Caco-2 (cell line): ENCODE measurements around the gene PANK2. TPM values are rescaled to one million over a fixed set of nuclear protein-coding genes. Genes with fewer than 3 reads are reported as not detected.
A peak's percentile ranks its signal among the peaks of the same experiment; 100 is the strongest.

Source experiments
- BruUV-seq: library from RNA; stranded (reverse); fragments of 400-500 nt; replicated peaks from 2 replicates; lab custom pipeline; 2021; lab: Mats Ljungman, UMichigan
- CTCF ChIA-PET: fragments of 300-600 bp; sonication (Branson Sonifier 250); formaldehyde crosslinking; loops from one replicate; lab custom pipeline; 2022; ENCODE audit warnings: antibody characterized with exemption; lab: Charles Lee
- POLR2A ChIA-PET: fragments of 300-600 bp; sonication (Branson Sonifier 250); formaldehyde crosslinking; loops from one replicate; lab custom pipeline; 2022; ENCODE audit warnings: antibody characterized with exemption; lab: Charles Lee
- DNase-seq, 2 experiments: peaks; one replicate each; pipeline versions ENCODE4 v3.0.0 to v3.0.0-alpha.2; 2020 to 2022
- H3K27me3 ChIP-seq: replicated peaks from 2 replicates; pipeline ENCODE4 v1.6.0; 2011; ENCODE audit warnings: low read length; ENCODE audit not compliant: control insufficient read depth, insufficient read depth
- H3K36me3 ChIP-seq: 2 replicates; pipeline ENCODE4 v1.5.1; 2011; ENCODE audit warnings: low read length; ENCODE audit not compliant: control insufficient read depth, insufficient read depth
- H3K4me1 ChIP-seq: fragments of 250-450 bp; sonication (Bioruptor Pico); 2 replicates; pipeline ENCODE4 v1.5.1; 2020; ENCODE audit warnings: mild to moderate bottlenecking
- H3K4me3 ChIP-seq: 2 replicates; pipeline ENCODE4 v1.5.1; 2011; ENCODE audit warnings: low read depth, mild to moderate bottlenecking, control low read depth, low read length
- H3K9me3 ChIP-seq: fragments of 250-450 bp; sonication (Bioruptor Pico); 2 replicates; pipeline ENCODE4 v1.5.1; 2020; ENCODE audit warnings: mild to moderate bottlenecking, moderate library complexity
- H3K27ac Mint-ChIP-seq: one replicate; pipeline ENCODE4 v1.8.0; 2022; ENCODE audit warnings: mixed read lengths; ENCODE audit not compliant: unreplicated experiment
- H3K27me3 Mint-ChIP-seq: one replicate; pipeline ENCODE4 v1.8.0; 2022; ENCODE audit warnings: mixed read lengths; ENCODE audit not compliant: insufficient read depth, unreplicated experiment
- H3K36me3 Mint-ChIP-seq: one replicate; pipeline ENCODE4 v1.8.0; 2022; ENCODE audit warnings: mild to moderate bottlenecking, mixed read lengths; ENCODE audit not compliant: insufficient read depth, unreplicated experiment
- H3K4me1 Mint-ChIP-seq: one replicate; pipeline ENCODE4 v1.8.0; 2022; ENCODE audit warnings: low read depth, mixed read lengths; ENCODE audit not compliant: unreplicated experiment
- H3K4me3 Mint-ChIP-seq: one replicate; pipeline ENCODE4 v1.8.0; 2022; ENCODE audit warnings: mild to moderate bottlenecking, moderate library complexity, mixed read lengths; ENCODE audit not compliant: unreplicated experiment
- H3K9me3 Mint-ChIP-seq: one replicate; pipeline ENCODE4 v1.8.0; 2022; ENCODE audit warnings: mixed read lengths; ENCODE audit not compliant: unreplicated experiment
- CTCF ChIP-seq, 2 experiments: fragments of 200-600 bp in 1 of 2; IDR thresholded peaks; 1 replicate in 1 of 2; 2 replicates in 1 of 2; pipeline versions ENCODE4 v1.5.1 to v1.8.0; 2011 to 2022; ENCODE audit warnings: antibody characterized with exemption in 1 of 2, control low read depth in 1 of 2, inconsistent platforms in 1 of 2, low read depth in 1 of 2, low read length in 1 of 2, mild to moderate bottlenecking in 1 of 2, moderate library complexity in 1 of 2; ENCODE audit not compliant: insufficient read depth in 1 of 2, severe bottlenecking in 1 of 2, unreplicated experiment in 1 of 2
- intact Hi-C: fragments of 100-400 bp; cut with micrococcal nuclease; formaldehyde crosslinking; loops from one replicate; pipeline ENCODE4 v1.10.0; 2022; ENCODE audit not compliant: unreplicated experiment
- total RNA-seq: library from RNA; stranded (reverse); gene quantifications from 2 replicates; pipeline ENCODE4 v1.2.3, GENCODE V29; 2022

Gene PANK2
- total RNA-seq, 1 experiment from 2014 or later: 58.3 TPM

GRCh38 chr20:3930265-3931206, 41.3 kb downstream of the PANK2 start:
- peak overlapping the region; percentile 35 for H3K27ac Mint-ChIP-seq

GRCh38 chr20:3931664-3932063, 42.5 kb downstream of the PANK2 start:
- no peaks in the 10 kb centered on the region for H3K27me3 ChIP-seq
- no peaks in the 10 kb centered on the region for H3K36me3 ChIP-seq
- intact Hi-C loops: loop anchor here (2.0 kb wide), 1 partner anchor 39 kb away; no protein-coding TSS in a partner anchor
- Mint-ChIP-seq H3K9me3 (no peaks in the 10 kb centered on the region), H3K27me3 (no peaks in the 10 kb centered on the region), H3K4me1 (peaks cover 6% of the 10 kb centered on the region), H3K4me3 (no peak overlapping the region), H3K36me3 (peaks cover 48% of the 10 kb centered on the region), H3K27ac (no peak overlapping the region)
- H3K4me3 ChIP-seq: no peak overlapping the region
- H3K4me1 ChIP-seq: 0 out of 2 replicates have a peak, but pooled peaks cover under 1% of the 10 kb centered on the region
- no peak for DNase-seq
- POLR2A ChIA-PET: no interaction called here
- CTCF ChIA-PET: no interaction called here
- H3K9me3 ChIP-seq: no peaks in the 10 kb centered on the region
- no TSS peak for BruUV-seq
- no peak for TF ChIP-seq CTCF (IDR thresholded peaks at IDR 0.05; ENCODE audit: insufficient read depth in 1 of 2, low read depth in 1 of 2, low read length in 1 of 2, severe bottlenecking in 1 of 2, unreplicated experiment in 1 of 2)

More at GRCh38 chr20:3930265-3931206, 41.3 kb downstream of the PANK2 start:
- no peaks in the 10 kb centered on the region for H3K27me3 Mint-ChIP-seq
- H3K36me3 ChIP-seq: no peaks in the 10 kb centered on the region
- intact Hi-C loops: loop anchor here (2.0 kb wide), 1 partner anchor 40 kb away; no protein-coding TSS in a partner anchor
- BruUV-seq: no TSS peak
- TF ChIP-seq CTCF (IDR thresholded peaks at IDR 0.05; ENCODE audit: insufficient read depth in 1 of 2, low read depth in 1 of 2, low read length in 1 of 2, severe bottlenecking in 1 of 2, unreplicated experiment in 1 of 2): no peak
- ChIA-PET CTCF (interaction anchor here (0.5 kb wide), 1 partner anchor 51 kb away, joined by 3 read pairs; no protein-coding TSS in a partner anchor), POLR2A (no interaction called here)
- no peaks in the 10 kb centered on the region for H3K27me3 ChIP-seq
- H3K36me3 Mint-ChIP-seq: peaks cover 60% of the 10 kb centered on the region
- H3K9me3 ChIP-seq: no peaks in the 10 kb centered on the region
- peaks cover 14% of the 10 kb centered on the region for H3K4me1 Mint-ChIP-seq
- no peak for DNase-seq
- H3K4me3 ChIP-seq: no peak overlapping the region
- H3K4me1 ChIP-seq: 0 out of 2 replicates have a peak, but pooled peaks cover 3% of the 10 kb centered on the region
- H3K9me3 Mint-ChIP-seq: no peaks in the 10 kb centered on the region
- no peak overlapping the region for H3K4me3 Mint-ChIP-seq

GRCh38 chr20:3932277-3932676, 43.1 kb downstream of the PANK2 start:
- Mint-ChIP-seq H3K9me3 (no peaks in the 10 kb centered on the region), H3K36me3 (peaks cover 42% of the 10 kb centered on the region), H3K4me1 (no peaks in the 10 kb centered on the region), H3K27me3 (no peaks in the 10 kb centered on the region), H3K27ac (no peak overlapping the region), H3K4me3 (no peak overlapping the region)
- BruUV-seq: no TSS peak
- no peaks in the 10 kb centered on the region for H3K27me3 ChIP-seq
- no peaks in the 10 kb centered on the region for H3K9me3 ChIP-seq
- no peak overlapping the region for H3K4me3 ChIP-seq
- no peak for DNase-seq
- ChIA-PET CTCF (no interaction called here), POLR2A (interaction anchor here (0.7 kb wide), 1 partner anchor 1301 kb away, joined by 12 read pairs; no protein-coding TSS in a partner anchor)
- intact Hi-C loops: no loop called here
- TF ChIP-seq CTCF (IDR thresholded peaks at IDR 0.05; ENCODE audit: insufficient read depth in 1 of 2, low read depth in 1 of 2, low read length in 1 of 2, severe bottlenecking in 1 of 2, unreplicated experiment in 1 of 2): no peak
- H3K36me3 ChIP-seq: no peaks in the 10 kb centered on the region
- no peaks in the 10 kb centered on the region for H3K4me1 ChIP-seq
